Measurements from ENCODE around the gene AGK.

Gene AGK

DNA sequence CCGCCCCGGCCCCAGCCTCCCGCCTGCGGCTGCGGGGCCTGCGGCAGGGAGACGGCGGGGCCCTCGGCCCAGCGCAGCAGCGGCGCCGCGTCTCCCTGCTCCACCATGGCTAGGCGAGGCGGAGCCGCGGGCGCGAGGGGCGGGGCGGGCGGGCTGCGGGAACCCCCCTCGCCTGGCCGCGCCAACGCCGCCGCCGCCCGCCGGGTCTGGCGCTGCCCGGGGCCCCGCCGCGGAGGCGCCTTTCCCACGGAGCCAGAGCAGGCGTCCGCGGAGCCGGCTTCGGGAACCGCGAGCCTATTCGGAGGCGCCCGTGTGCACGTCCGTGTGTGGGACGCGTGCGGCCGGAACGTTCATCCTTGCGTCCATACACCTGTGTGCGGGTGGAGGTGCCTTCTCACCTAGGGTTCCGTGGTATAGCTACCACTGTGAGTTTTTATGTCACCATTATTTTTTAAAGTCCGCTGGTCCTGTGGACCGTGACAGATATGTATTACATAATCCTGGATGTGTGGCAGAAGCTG is 150.9 kb downstream of the AGK start, which contains the start of gene DENND11:
Gene DENND11, minus strand, starts transcription at position 120 of the 521 bp plus-strand sequence. Its CDS starts 13 bp downstream, at position 107.
- TF ChIP-seq, protein P1, sequence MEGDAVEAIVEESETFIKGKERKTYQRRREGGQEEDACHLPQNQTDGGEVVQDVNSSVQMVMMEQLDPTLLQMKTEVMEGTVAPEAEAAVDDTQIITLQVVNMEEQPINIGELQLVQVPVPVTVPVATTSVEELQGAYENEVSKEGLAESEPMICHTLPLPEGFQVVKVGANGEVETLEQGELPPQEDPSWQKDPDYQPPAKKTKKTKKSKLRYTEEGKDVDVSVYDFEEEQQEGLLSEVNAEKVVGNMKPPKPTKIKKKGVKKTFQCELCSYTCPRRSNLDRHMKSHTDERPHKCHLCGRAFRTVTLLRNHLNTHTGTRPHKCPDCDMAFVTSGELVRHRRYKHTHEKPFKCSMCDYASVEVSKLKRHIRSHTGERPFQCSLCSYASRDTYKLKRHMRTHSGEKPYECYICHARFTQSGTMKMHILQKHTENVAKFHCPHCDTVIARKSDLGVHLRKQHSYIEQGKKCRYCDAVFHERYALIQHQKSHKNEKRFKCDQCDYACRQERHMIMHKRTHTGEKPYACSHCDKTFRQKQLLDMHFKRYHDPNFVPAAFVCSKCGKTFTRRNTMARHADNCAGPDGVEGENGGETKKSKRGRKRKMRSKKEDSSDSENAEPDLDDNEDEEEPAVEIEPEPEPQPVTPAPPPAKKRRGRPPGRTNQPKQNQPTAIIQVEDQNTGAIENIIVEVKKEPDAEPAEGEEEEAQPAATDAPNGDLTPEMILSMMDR (IDR thresholded peaks at IDR 0.05) = no peak
- Histone ChIP-seq H3K4me3 (peak within 1 kb of the TSS; percentile 86), H3K27ac (peak within 1 kb of the TSS; percentile 83 to 92)
- no peak for DNase-seq (ENCODE audit: low spot score)

GRCh38 chr7:141702892-141703291 is 151.7 kb downstream of the AGK start:
- TF ChIP-seq, protein P1 (IDR thresholded peaks at IDR 0.05) = no peak
- Histone ChIP-seq H3K4me3 (peak overlapping the region; percentile 86), H3K27ac (no peak overlapping the region)
- DNase-seq (ENCODE audit: low spot score) = no peak

- TF ChIP-seq, protein P1 (IDR thresholded peaks at IDR 0.05) = no peak
- no peak for DNase-seq (ENCODE audit: low spot score)
- H3K4me3 ChIP-seq = no peak overlapping the region
- H3K27ac ChIP-seq = no peak overlapping the region
Observed at GRCh38 chr7:141704112-141704511, 152.9 kb downstream of the AGK start.

DNA sequence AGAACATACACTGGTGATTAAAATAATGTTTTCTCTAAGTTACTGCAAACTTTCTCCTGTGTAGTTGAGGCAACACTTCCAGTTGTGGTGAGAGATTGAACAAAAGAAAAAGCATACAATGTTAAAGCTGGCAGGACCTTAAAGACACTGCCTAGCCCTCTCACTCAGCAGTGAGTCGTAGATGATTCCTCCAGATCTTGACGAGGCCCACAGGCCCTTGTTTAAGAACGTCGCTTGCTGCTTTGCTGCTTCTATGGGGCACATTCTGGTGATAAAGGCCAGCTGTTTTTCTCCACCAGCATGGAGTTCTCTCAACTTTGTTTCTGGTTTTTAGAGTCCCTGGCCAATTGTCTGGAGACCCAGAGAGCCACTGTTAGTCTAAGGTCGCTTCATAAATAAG is 153.5 kb downstream of the AGK start:
- TF ChIP-seq, protein P1 (IDR thresholded peaks at IDR 0.05) = no peak
- Histone ChIP-seq H3K27ac (no peak overlapping the region), H3K4me3 (no peak overlapping the region)
- no peak for DNase-seq (ENCODE audit: low spot score)
